GM12875 (cell line): ENCODE data around the gene KRT74.

Source experiments
- H3K4me3 ChIP-seq: one replicate; pipeline ENCODE4 v1.5.1; 2011; ENCODE audit warnings: low read depth, low read length, control low read depth
- TF ChIP-seq, protein P1 (sequence below): IDR thresholded peaks from 2 replicates; pipeline ENCODE4 v1.5.1; 2011; ENCODE audit warnings: low read depth, mild to moderate bottlenecking, control low read depth, inconsistent platforms, low read length, moderate library complexity, borderline replicate concordance; ENCODE audit not compliant: insufficient read depth

The KRT74 gene

DNA sequence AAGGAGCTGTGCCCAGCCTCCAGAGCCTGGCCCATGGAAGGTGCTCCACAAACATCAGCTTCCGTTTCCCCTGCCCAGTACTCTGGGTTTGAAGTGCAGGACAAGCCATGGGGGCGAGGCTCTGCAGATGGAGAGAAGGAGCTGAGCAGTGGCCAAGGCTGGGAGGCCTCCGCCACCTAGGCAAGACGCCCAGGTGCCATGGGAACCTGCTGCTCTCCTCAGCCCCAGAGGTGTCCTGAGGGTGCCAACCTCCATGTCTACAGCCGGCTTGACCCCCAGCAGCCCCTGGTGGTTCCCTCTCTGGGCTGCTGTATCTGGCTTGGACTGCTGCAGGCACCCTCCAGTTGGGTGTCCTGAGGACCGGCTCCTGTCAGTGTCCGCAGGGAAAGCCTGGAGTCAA is 33.1 kb downstream of the KRT74 start:
- TF ChIP-seq, protein P1, sequence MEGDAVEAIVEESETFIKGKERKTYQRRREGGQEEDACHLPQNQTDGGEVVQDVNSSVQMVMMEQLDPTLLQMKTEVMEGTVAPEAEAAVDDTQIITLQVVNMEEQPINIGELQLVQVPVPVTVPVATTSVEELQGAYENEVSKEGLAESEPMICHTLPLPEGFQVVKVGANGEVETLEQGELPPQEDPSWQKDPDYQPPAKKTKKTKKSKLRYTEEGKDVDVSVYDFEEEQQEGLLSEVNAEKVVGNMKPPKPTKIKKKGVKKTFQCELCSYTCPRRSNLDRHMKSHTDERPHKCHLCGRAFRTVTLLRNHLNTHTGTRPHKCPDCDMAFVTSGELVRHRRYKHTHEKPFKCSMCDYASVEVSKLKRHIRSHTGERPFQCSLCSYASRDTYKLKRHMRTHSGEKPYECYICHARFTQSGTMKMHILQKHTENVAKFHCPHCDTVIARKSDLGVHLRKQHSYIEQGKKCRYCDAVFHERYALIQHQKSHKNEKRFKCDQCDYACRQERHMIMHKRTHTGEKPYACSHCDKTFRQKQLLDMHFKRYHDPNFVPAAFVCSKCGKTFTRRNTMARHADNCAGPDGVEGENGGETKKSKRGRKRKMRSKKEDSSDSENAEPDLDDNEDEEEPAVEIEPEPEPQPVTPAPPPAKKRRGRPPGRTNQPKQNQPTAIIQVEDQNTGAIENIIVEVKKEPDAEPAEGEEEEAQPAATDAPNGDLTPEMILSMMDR = no peak
- no peak overlapping the region for H3K4me3 ChIP-seq

DNA sequence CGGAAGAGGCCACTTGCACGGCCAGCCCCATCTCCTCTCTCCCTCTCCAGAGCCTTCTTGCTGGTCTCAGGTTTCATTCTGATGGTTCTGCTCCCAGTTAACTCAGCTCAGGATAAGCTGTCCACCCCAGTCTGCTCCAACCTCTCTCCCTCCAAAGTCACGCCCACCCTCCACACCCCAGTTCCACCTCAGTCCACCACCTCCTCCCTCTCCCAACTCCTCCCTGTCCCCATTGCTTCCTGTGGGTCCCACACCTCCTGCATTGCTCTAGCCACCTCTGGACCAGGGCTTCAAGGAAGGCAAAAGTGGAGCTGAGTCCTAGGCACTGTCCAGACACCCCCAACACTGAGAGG is 33.8 kb downstream of the KRT74 start:
- TF ChIP-seq, protein P1 = no peak
- H3K4me3 ChIP-seq = no peak overlapping the region

DNA sequence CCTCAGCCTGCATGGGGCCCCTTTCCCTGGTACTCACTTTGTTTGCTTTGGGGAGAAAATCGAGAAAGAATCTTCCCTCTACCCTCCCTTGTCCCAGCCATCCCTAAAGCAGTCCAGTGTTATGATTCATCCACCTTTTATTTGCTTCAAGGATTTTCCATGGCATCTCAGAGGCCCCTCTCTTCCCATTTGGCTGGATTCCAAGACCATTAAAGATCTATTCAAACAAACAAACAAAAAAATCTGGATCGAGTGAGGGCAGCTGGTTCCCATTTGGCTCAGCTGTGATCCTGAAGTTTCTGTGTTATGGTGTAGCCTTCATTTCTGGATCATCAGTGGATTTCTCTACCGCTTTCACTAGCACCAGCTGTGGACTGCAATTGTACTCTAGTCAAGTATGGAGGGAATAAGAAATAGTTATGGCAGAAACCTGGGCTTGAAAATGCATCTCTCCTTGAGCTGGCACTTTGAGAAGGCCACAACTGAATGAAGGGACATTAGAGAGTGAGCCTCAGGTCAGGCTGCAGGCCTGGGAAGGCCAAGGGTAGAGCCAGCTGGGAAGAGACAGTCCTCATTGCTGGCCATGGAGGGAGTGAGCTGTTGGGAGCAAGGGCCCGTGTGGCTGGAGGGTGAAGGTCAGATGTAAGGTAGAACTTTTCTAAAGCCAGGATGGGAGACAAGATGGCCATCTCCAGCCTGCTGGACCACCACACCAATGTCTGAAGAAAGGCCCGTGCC is 34.4 kb downstream of the KRT74 start:
- TF ChIP-seq, protein P1 = no peak
- no peak overlapping the region for H3K4me3 ChIP-seq

DNA sequence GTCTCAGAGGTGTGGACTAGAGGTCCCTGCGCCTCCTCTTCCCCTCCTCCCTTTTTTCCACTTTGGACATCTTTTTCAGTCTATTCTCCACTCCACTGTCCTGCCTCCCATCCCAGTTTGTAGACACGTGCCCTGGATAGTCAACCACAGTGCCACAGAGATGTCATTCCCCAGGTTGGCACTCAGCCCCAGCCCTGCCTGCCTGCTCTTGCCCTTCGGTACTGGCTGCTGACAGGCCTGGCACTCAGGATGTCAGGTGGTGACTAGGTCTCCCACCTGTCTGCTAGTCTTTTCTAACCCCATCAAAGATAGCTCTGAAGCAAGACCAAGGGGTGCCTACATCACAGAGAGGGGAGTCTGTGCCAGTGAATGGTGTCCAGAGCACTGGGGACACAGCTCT is 36.5 kb downstream of the KRT74 start:
- H3K4me3 ChIP-seq = no peak overlapping the region
- TF ChIP-seq, protein P1 = no peak

GRCh38 chr12:52535574-52535973 is 38.1 kb downstream of the KRT74 start:
- H3K4me3 ChIP-seq = no peak overlapping the region
- TF ChIP-seq, protein P1 = no peak

DNA sequence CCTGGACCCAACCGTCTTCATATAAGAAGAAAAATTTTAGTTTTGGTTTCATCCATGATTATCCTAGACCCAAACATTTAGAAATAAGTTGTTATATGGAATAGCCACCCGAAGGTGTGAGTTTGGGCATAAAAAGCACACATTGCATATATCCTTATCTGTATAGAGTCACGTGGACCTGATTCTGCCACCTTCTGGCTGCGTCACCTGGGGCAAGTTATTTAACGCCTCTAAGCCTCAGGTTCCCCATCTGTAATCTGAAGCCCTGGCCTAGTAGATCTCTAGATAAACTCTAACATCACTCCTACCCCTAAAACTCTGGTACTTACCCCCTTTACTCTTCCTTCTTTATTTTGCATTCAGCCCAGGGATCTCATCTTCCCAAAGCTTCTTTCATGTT is 39.2 kb downstream of the KRT74 start:
- TF ChIP-seq, protein P1 = no peak
- H3K4me3 ChIP-seq = no peak overlapping the region

DNA sequence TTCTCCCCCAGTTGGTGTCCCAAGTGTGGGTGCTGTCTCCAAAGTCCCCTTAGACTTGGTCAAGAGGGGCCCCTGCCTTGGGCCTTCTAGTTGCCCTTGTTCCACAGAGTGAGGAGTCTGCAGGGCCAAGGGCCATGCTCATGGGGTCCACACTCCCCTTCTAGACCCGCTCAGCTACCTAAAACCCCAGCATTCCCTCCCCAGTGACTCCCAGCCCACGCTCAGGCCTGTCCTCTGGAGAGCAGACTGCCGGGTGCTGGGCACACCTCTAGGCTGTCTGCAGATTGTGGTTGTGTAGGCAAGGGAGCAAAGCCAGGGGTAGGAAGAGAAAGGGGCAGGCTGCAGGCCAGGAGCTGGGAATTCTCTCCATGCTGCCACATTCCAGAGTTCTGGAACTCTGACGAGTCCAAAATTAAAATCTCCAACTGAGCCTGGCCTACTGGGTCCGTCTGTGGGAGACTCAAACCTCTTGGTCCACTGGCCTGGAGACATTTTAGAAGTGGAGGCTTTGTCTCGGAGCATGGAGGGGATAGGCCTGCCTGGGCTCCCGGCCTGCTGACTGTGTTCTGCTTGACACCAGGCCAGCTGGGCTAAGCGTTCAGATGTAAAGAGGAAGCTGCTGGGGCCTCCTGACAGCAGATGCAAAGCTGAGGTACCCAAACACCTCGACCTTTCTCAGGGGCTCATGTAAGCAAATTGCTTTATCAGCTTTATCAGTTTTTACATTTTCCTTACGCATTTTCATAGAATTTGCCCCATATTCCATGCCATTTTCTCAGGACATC is 39.8 kb downstream of the KRT74 start:
- TF ChIP-seq, protein P1 = no peak
- no peak overlapping the region for H3K4me3 ChIP-seq
